ENCODE measurements around the gene CANT1. TPM values are rescaled to one million over a fixed set of nuclear protein-coding genes. Genes with fewer than 3 reads are reported as not detected.
A peak's percentile ranks its signal among the peaks of the same experiment; 100 is the strongest.
"Not testable (repeated sequence)": the region's sequence is repeated elsewhere in the genome, so short reads cannot be mapped to it uniquely, and the experiment has no call there.

CANT1 gene
- total and polyA plus RNA-seq, 2 donors from 2014 or later: 23.0 to 56.6 TPM

DNA sequence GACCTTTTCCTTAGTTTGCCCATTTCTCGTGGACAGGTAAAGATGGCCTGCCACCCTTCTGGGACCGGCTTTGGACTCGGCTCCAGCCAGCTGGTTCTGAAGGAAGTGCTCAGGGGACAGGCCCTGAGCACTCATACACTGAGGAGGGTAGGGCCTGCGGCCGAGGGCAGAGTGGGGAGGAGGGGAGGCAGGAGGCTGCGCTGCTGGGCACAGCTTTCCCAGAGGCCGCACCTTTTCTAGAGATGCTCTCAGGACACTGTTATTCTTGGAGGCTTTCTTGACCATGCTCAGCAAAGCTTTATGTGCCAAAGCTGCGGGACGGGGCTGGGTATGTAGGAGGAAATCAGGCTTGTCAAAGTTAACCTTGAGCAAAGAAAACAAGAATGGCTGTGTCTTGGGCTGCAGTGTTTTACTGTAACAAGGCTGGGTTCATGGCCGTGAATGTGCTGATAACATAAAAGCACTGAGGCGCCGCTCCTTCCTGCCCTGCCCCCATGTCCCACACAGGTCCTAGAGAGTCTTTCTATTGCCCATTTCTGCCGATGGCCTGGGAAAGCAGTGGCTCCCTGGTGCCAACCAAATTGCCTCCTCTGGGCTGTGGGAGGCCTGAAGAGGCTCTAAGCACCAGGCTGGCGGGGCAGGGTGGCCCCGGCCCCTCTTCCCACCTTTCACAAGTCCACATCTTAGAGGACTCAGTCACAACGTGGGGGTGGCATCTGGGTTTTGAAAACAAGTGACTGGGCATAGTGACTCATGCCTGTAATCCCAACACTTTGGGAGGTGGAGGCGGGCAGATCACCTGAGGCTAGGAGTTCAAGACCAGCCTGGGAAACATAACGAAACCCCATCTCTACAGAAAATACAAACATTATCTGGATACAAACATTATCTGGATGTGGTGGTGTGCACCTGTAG is 62.1 kb downstream of the CANT1 start:
- Histone ChIP-seq H3K27me3 (ENCODE audit: control insufficient read depth, insufficient read depth, low read length) (no peaks in the 10 kb centered on the region), H3K4me3 (ENCODE audit: low read length in 3 of 3) (no peak overlapping the region), H3K27ac (ENCODE audit: low read depth in 2 of 2, low read length in 2 of 2) (no peak overlapping the region), H3K4me1 (ENCODE audit: control insufficient read depth in 2 of 3, insufficient read depth in 2 of 3, low read depth in 1 of 3, low read length in 3 of 3) (peaks cover 2 to 4% (median 4%) of the 10 kb centered on the region in 3 donors), H3K9me3 (ENCODE audit: control insufficient read depth in 2 of 3, insufficient read depth in 1 of 3, low read length in 3 of 3) (peaks cover 0 to 14% (median 2%) of the 10 kb centered on the region in 3 donors), H3K36me3 (ENCODE audit: control insufficient read depth in 2 of 3, insufficient read depth in 3 of 3, low read length in 3 of 3) (no peaks in the 10 kb centered on the region), H3K9ac (ENCODE audit: low read length in 3 of 3) (no peak overlapping the region)
- TF ChIP-seq, protein P1, sequence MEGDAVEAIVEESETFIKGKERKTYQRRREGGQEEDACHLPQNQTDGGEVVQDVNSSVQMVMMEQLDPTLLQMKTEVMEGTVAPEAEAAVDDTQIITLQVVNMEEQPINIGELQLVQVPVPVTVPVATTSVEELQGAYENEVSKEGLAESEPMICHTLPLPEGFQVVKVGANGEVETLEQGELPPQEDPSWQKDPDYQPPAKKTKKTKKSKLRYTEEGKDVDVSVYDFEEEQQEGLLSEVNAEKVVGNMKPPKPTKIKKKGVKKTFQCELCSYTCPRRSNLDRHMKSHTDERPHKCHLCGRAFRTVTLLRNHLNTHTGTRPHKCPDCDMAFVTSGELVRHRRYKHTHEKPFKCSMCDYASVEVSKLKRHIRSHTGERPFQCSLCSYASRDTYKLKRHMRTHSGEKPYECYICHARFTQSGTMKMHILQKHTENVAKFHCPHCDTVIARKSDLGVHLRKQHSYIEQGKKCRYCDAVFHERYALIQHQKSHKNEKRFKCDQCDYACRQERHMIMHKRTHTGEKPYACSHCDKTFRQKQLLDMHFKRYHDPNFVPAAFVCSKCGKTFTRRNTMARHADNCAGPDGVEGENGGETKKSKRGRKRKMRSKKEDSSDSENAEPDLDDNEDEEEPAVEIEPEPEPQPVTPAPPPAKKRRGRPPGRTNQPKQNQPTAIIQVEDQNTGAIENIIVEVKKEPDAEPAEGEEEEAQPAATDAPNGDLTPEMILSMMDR (IDR thresholded peaks at IDR 0.05; ENCODE audit: borderline replicate concordance, extremely low read depth, insufficient read depth): no peak
- intact Hi-C loops (cut with DNase I): no loop called here
- FAIRE-seq (no peak), DNase-seq (peak in 3 of 5 donors; percentile 51 to 75 (median 56))

DNA sequence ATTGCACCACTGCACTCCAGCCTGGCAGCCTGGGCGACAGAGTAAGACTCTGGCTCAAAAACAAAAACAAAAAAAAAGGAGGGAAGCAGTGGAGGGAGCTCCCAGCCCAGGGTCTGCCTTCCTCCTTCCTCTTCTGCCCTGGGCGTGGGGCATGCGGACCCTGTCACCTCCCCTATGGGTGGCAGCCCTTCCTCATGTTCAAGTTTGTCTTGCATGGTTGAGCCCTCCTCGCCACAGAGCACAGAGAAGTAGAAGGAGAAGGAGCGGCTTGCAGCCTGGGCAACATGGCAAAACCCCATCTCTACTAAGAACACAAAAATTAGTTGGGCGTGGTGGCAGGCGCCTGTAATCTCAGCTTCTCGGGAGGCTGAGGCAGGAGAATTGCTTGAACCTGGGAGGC is 62.9 kb downstream of the CANT1 start:
- peak in 1 of 5 donors; percentile 39 for DNase-seq
- no peak for FAIRE-seq
- TF ChIP-seq, protein P1 (IDR thresholded peaks at IDR 0.05; ENCODE audit: borderline replicate concordance, extremely low read depth, insufficient read depth): no peak
- no peak overlapping the region for H3K9ac ChIP-seq (ENCODE audit: low read length in 3 of 3)
- no peak overlapping the region for H3K4me3 ChIP-seq (ENCODE audit: low read length in 3 of 3)
- peaks cover 0 to 14% (median 2%) of the 10 kb centered on the region in 3 donors for H3K9me3 ChIP-seq (ENCODE audit: control insufficient read depth in 2 of 3, insufficient read depth in 1 of 3, low read length in 3 of 3)
- no peaks in the 10 kb centered on the region for H3K36me3 ChIP-seq (ENCODE audit: control insufficient read depth in 2 of 3, insufficient read depth in 3 of 3, low read length in 3 of 3)
- H3K27ac ChIP-seq (ENCODE audit: low read depth in 2 of 2, low read length in 2 of 2): no peak overlapping the region
- H3K27me3 ChIP-seq (ENCODE audit: control insufficient read depth, insufficient read depth, low read length): no peaks in the 10 kb centered on the region
- intact Hi-C loops (cut with DNase I): no loop called here
- H3K4me1 ChIP-seq (ENCODE audit: control insufficient read depth in 2 of 3, insufficient read depth in 2 of 3, low read depth in 1 of 3, low read length in 3 of 3): peaks cover 0 to 4% (median 2%) of the 10 kb centered on the region in 3 donors

- H3K4me1 ChIP-seq (ENCODE audit: control insufficient read depth in 2 of 3, insufficient read depth in 2 of 3, low read depth in 1 of 3, low read length in 3 of 3): peaks cover 0 to 4% (median 0%) of the 10 kb centered on the region in 3 donors
- H3K9ac ChIP-seq (ENCODE audit: low read length in 3 of 3): no peak overlapping the region
- TF ChIP-seq, protein P1 (IDR thresholded peaks at IDR 0.05; ENCODE audit: borderline replicate concordance, extremely low read depth, insufficient read depth): no peak
- no peak overlapping the region for H3K4me3 ChIP-seq (ENCODE audit: low read length in 3 of 3)
- H3K36me3 ChIP-seq (ENCODE audit: control insufficient read depth in 2 of 3, insufficient read depth in 3 of 3, low read length in 3 of 3): no peaks in the 10 kb centered on the region
- no peak overlapping the region for H3K27ac ChIP-seq (ENCODE audit: low read depth in 2 of 2, low read length in 2 of 2)
- no peak for FAIRE-seq
- peaks cover 0 to 14% (median 2%) of the 10 kb centered on the region in 3 donors for H3K9me3 ChIP-seq (ENCODE audit: control insufficient read depth in 2 of 3, insufficient read depth in 1 of 3, low read length in 3 of 3)
- peak in 1 of 5 donors; percentile 28 for DNase-seq
- intact Hi-C loops (cut with DNase I): no loop called here
- no peaks in the 10 kb centered on the region for H3K27me3 ChIP-seq (ENCODE audit: control insufficient read depth, insufficient read depth, low read length)
Measured at GRCh38 chr17:78946131-78946530, 63.4 kb downstream of the CANT1 start.

DNA sequence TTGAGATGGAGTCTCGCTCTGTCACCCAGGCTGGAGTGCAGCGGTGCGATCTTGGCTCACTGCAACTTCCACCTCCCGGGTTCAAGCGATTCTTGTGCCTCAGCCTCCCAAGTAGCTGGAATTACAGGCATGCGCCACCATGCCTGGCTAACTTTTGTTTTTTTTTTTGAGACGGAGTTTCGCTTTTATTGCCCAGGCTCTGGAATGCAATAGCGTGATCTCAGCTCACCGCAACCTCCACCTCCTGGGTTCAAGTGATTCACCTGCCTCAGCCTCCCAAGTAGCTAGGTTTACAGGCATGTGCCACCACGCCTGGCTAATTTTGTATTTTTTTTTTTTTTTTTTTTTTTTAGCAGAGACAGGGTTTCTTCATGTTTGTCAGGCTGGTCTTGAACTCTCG is 64.1 kb downstream of the CANT1 start:
- intact Hi-C loops (cut with DNase I); H3K9ac ChIP-seq (ENCODE audit: low read length in 3 of 3); H3K9me3 ChIP-seq (ENCODE audit: control insufficient read depth in 2 of 3, insufficient read depth in 1 of 3, low read length in 3 of 3); H3K4me1 ChIP-seq (ENCODE audit: control insufficient read depth in 2 of 3, insufficient read depth in 2 of 3, low read depth in 1 of 3, low read length in 3 of 3); DNase-seq; H3K4me3 ChIP-seq (ENCODE audit: low read length in 3 of 3); FAIRE-seq; H3K27ac ChIP-seq (ENCODE audit: low read depth in 2 of 2, low read length in 2 of 2); H3K36me3 ChIP-seq (ENCODE audit: control insufficient read depth in 2 of 3, insufficient read depth in 3 of 3, low read length in 3 of 3); H3K27me3 ChIP-seq (ENCODE audit: control insufficient read depth, insufficient read depth, low read length): not testable (repeated sequence)
